Suprapubic skin (tissue), 4 donors: Measurements from ENCODE around the gene TMEM207.

Source experiments
- EP300 ChIP-seq: sonication (generic); formaldehyde crosslinking; IDR thresholded peaks from one replicate; pipeline ENCODE4 v1.6.1; 2017; ENCODE audit warnings: antibody characterized with exemption
- POLR2A ChIP-seq, 2 donors: fragments of 450-650 bp; IDR thresholded peaks; one replicate each; pipeline ENCODE4 v1.6.1; 2017; ENCODE audit warnings: antibody characterized with exemption in 2 of 2, mild to moderate bottlenecking in 2 of 2, moderate library complexity in 2 of 2
- POLR2AphosphoS5 ChIP-seq, 3 donors: sonication (generic); formaldehyde crosslinking; IDR thresholded peaks; one replicate each; pipeline ENCODE4 v1.6.1; 2017; ENCODE audit warnings: antibody characterized with exemption in 3 of 3
- TF ChIP-seq, protein P1 (sequence below), 2 donors: fragments of 200-600 bp in 1 of 2; fragments of 450-650 bp in 1 of 2; sonication (generic) in 1 of 2; IDR thresholded peaks; one replicate each; pipeline ENCODE4 v1.5.1; 2016 to 2019; ENCODE audit warnings: antibody characterized with exemption in 2 of 2, mild to moderate bottlenecking in 1 of 2, moderate library complexity in 1 of 2

DNA sequence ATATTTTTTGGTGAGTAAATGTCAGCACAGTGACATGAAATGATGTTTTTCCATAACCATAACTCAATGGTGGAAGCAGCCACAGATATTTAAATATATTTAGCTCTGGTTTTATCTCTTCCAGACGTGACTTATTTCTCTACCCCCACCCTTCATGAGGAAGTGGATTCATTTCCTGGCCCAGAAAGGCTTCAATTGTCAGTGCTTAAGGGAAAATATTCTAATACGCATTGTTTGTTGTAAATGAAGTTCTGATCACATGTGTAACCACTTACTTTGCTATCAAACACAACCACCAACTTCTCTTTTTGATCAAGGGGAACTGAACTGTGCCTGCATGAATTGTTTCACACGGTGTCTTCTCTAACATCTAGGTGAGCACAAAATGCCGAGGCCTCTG lies 47.7 kb downstream of the TMEM207 start:
- TF ChIP-seq, protein P1, sequence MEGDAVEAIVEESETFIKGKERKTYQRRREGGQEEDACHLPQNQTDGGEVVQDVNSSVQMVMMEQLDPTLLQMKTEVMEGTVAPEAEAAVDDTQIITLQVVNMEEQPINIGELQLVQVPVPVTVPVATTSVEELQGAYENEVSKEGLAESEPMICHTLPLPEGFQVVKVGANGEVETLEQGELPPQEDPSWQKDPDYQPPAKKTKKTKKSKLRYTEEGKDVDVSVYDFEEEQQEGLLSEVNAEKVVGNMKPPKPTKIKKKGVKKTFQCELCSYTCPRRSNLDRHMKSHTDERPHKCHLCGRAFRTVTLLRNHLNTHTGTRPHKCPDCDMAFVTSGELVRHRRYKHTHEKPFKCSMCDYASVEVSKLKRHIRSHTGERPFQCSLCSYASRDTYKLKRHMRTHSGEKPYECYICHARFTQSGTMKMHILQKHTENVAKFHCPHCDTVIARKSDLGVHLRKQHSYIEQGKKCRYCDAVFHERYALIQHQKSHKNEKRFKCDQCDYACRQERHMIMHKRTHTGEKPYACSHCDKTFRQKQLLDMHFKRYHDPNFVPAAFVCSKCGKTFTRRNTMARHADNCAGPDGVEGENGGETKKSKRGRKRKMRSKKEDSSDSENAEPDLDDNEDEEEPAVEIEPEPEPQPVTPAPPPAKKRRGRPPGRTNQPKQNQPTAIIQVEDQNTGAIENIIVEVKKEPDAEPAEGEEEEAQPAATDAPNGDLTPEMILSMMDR (IDR thresholded peaks at IDR 0.05), result no peak
- TF ChIP-seq POLR2A (IDR thresholded peaks at IDR 0.05), result no peak
- TF ChIP-seq EP300, result no peak
- TF ChIP-seq POLR2AphosphoS5 (IDR thresholded peaks at IDR 0.05), result no peak
